NCI-H526 treated with DMSO at 0.1 percent for 48 hours (cell line): Measurements from ENCODE around the gene FMO2.

Source experiments
- DNase-seq: peaks from one replicate; lab custom pipeline; 2025; lab: John Stamatoyannopoulos, UW

FMO2 gene, protein sequence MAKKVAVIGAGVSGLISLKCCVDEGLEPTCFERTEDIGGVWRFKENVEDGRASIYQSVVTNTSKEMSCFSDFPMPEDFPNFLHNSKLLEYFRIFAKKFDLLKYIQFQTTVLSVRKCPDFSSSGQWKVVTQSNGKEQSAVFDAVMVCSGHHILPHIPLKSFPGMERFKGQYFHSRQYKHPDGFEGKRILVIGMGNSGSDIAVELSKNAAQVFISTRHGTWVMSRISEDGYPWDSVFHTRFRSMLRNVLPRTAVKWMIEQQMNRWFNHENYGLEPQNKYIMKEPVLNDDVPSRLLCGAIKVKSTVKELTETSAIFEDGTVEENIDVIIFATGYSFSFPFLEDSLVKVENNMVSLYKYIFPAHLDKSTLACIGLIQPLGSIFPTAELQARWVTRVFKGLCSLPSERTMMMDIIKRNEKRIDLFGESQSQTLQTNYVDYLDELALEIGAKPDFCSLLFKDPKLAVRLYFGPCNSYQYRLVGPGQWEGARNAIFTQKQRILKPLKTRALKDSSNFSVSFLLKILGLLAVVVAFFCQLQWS

DNA sequence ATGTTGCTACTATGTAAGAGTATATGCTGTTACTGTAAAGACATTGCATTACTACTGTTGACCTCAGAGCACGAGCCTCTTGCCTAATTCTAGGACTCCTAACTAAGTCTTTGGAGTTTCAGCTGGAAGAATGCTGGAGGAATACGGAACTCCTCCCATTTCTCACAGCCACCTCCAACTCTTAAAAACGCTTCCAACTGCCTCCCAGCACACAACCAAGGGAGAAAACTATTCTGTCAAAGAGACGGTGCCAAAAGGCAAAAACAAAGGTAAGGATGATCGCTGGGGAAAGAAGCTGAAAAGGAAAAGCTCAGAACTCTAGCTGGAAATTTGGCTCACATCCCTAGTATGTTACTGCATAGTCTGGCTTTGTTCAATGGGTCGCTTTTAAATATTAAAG lies at the start of gene FMO2:
Gene FMO2, plus strand, starts transcription at position 210 of the 400 bp plus-strand sequence. CDS start 414 bp downstream, outside the sequence.
- no peak for DNase-seq

DNA sequence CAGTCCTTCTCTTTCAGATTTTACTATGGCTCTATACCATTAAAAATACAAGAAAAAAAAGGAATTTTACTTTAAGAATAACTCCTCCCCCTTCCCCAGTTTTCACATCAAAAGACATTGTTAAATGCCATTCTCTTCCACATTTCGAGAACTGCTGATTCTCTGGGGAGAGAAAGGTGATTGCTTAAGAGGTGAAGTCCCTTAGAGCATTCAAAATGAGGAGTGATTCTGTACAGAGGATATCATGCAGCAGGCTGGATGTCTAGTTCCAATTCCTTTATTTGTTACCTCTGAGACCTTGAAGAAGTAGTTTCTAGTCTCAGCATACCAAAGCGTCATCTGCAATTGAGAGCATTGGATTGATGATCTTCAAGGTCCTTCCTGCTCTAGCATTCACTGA lies 47.5 kb upstream of the FMO2 start:
- DNase-seq = peak; percentile 73

DNA sequence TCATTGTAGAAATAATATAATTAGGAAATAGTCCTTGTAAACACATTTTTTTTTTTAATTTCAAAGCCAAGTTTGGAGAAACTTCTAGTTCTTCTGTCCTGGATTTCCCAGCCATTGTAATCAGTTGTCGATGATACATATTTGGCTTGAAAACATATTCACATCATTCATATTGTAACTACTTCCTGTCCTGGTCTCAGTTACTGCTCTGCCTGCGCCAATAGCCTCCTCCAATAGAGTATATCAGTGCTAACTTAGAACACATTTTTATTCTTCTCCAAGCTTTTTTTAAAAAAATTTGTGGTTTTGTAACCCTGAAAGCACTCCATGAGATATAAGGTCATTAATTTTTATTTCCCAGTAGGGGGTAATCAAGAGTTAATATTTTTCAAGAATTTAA lies 46.1 kb upstream of the FMO2 start:
- no peak for DNase-seq

DNA sequence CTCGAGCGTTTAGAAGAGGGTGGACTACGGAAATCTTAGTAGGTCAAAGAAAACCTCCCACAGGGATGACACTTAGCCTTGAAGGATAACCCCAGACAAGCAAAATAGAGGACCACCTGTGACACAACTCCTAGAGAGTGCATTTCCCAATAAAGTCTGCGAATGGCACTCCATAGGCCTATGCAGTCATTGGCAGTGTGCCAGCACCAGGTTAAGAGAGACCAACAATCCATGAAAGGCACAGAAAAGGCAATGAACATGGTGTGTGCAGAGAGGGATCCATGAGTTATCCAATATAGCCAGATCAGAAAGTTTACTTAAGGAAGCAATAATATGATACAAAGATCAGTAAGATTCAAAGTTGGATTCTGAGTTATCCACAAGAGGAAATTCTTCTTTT lies 45.2 kb upstream of the FMO2 start:
- no peak for DNase-seq

DNA sequence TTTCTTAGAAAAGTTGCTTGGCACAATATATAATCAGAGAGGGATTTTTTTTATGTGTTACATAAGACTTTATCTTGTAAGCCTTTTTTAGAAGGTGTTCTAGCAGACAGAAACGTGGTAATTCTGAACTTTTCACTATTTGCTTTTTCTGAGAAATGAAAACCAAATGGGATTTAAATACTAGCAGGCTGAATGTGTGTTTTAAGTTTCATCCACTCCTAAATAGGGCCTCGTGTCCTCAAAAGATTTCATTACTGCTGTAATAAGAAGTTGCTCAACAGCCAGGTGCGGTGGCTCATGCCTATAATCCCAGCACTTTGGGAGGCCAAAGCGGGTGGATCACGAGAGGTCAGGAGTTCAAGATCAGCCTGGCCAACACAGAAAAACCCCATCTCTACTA lies 44.7 kb upstream of the FMO2 start:
- no peak for DNase-seq

DNA sequence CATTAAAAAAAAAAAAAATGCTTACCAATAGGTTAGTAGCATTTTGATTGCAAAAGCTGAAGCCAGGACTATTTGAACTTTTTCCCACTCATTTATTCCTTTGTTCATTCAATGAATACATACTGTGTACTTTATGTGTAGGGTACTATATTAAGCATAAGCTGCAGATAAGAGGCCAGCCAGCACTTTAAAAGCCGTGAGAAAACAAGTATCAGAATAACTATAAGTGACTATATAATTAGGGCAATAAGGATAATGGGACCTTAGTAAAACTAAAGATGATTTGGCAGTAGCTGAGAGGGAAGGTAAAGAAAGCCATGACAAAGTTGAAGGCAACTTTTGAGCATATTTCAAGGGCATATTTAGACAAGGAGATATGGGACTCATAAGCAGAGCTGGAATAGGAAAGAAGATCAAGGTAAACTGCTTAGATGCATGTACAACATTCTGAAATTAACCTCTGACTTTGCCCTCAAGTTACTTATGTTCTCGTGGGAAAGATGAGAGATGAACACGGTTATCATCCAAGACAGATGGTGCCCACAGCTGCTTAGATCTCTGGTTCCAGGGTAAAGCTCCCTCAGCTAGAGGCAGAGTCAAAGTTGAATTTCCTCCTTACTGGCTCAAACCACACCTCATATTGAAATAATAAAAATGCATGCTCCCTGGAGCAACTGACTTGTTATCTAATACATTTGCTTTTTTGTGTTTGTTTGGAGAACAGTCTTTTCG lies 44.0 kb upstream of the FMO2 start:
- no peak for DNase-seq

DNA sequence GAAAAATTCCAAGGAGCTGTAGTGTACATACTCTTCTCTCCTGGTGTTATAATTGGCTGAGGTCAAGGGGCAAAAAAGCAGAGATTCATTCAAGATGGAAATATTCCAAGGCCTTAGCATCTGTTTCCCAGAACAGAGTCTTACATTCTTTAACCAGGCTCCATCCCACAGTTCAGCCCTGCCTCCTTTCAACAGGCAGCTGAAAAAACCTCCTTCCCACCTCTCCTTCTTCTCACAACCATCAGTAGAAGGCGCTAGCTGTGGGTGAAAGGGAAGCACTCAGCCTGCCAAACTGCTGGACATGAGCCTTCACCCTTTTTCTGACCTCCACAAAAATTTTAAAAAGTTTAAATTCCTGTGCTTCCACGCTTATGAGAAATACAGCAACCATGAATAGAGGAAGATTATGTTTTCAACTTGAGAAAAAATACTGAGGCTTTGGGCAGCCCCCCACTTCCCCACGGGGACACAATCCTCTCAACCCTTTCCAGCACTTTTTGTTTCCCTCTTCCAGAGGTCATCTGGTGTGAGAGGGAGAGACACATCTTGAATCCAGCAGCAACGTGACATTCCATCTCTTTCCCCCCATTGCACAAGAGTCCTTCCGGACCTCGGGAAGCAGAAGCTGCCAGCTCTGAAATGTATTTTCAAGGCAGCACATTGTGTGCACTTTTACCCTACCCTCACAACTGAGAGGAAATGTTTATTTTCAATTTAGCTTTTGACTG lies 43.2 kb upstream of the FMO2 start:
- no peak for DNase-seq

DNA sequence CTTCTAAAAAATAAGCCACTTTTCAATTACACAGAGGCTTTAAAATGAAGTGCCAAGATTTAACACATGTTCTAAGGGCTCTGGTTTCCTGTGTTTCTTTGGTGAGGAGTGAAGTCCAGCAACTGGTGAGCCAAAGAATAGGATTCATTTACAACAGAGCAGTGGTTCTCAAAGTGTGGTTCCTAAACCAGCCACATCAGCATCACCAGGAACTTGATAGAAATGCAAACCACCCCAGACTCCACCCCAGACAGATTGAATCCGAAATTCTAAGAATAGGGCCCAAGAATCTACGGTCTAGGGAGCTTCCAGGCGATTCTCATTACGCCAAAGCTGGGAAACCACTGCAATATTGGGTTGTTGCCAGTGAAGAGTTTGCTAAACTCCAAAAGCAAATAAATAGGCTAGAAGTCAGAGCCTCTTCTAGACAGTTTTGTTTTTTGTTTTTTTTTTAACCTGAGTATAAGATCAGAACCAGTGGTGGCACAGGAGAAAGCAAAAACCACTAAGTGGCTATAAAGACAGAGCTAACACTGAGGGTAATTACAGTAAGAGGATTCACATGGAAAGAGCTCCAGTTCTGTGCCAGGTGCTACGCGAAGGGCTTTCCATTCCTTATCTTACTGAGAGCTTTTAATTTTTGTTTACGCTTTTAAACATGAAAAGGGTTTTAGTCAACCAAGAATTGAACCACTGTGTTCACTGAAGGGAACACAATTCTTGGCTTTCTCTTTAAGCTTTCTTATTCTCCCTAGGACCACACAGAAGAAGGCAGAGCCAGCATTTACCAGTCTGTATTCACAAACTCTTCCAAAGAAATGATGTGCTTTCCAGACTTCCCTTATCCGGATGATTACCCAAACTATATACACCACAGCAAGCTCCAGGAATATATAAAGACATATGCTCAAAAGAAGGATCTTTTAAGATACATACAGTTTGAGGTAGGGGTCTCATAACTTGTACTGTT lies 42.4 kb upstream of the FMO2 start:
- DNase-seq = no peak

DNA sequence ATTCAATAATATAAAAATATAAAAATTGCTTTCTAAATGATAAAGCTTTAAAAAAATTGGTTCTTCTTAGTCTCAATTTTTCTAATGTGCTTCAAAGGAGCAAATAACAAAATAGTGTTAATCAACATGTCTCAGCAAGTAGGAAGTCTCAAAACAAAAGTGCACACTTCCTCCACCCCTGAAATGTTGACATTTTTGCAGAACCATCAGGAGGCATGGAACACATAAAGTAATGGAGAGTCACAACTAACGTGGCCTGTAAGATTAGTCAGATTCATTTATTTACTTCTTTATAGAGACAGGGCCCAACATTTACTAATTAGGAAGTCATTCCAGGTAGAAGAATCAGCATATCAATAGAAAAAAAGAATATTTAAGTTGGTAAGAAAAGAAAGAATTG lies 34.9 kb upstream of the FMO2 start:
- DNase-seq = no peak

DNA sequence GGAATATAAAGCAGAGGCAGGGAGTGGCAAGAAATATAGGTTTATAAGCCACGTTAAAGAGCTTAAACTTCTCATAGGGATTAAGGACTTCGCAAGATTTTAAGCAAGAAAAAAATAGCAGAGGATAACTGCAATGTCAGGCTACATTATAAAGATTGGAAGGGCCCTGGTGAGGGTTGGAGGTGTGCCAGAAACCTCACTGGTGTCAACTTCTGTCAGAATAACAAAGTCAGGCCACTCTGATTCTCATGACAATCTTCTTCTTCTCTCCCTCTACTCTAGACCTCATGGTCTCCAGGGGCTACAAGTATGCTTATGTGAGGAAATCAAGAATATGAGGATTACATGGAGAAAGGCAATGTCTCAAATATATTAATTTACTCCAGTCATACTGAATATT lies 32.6 kb upstream of the FMO2 start:
- no peak for DNase-seq

DNA sequence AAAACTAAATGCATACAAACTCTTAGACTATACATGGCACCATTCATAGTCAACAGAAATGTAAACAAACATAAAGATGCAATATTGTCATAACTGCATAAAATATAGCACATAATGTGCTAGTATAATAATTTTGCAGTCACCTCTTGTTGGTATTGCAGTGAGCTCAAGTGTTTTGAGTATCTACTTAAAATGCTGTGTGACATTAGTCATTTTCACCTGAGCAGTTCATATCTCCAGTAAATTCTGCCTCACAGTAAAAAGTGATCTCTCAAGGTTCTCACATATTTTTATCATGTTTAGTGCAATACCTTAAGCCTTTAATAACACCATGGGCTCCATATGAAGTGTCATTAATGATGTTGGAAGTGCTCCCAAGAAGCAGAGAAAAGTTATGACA lies 29.6 kb upstream of the FMO2 start:
- DNase-seq = no peak

DNA sequence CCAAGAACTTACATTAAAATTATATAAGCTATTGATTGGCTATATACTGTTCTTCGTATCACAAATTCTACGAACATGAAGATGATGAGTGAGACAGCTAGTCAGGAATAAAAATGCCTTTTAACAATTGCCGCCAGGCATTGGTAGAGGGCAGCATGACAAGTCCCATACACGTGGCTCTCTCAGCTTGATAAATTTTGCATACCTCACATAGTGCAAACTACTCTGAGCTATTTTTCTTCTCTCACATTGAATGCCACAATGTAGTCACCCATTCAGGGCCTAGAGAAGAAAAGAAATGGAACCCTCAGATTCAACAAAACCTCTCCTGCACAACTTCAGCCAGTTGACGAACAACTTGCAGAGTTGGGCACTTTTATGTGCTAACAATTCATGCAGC lies 27.0 kb upstream of the FMO2 start:
- no peak for DNase-seq

DNA sequence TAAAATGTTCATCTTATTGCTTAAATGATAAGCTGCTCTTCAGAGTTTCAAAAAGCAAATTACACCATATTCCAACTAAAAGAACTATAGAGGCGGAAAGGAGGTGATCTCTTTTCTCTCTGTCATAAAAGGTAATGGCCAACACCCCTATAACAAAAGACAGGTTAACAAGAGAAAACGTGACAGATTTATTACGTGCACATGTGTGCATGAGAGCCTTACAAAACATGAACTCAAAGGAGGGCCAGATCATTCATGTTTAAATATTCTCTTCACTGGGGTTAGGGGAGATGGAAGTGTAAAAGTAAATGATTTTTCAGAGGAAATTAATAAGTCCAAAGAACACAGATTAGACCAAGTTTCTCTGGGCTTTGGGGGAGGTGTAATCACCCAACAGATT lies 26.5 kb upstream of the FMO2 start:
- no peak for DNase-seq

DNA sequence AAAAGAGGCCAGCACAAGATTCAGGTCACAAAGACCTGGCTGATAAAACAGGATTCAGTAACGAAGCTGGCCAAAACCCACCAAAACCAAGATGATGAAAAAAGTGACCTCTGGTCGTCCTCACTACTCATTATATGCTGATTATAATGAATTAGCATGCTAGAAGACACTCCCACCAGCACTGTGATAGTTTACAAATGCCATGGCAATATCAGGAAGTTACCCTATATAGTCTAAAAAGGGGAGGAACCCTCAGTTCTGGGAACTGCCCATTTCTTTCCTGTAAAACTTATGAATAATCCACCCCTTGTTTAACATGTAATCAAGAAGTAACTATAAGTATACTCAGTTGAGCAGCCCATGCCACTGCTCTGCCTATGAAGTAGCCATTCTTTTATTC lies 26.0 kb upstream of the FMO2 start:
- no peak for DNase-seq

DNA sequence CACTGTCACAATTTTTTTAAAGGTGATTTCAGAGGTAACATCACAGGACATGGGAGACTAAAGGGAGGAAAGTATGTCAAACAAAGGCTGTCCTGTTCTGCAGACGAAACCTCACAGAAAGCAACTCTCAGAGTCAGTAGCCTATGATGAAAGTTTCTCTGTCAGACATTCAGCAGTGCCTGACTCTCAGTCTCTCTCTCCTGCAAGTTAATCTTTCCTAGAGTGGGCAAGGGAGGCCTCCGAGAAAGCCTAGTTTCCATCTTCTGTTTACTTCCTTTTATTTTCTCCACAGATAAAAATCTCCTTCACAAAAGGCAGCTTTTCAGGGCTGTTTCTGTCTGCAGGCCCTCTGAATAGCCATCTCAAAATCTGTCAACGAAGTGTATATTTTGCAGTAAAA lies 24.9 kb upstream of the FMO2 start:
- DNase-seq = no peak

DNA sequence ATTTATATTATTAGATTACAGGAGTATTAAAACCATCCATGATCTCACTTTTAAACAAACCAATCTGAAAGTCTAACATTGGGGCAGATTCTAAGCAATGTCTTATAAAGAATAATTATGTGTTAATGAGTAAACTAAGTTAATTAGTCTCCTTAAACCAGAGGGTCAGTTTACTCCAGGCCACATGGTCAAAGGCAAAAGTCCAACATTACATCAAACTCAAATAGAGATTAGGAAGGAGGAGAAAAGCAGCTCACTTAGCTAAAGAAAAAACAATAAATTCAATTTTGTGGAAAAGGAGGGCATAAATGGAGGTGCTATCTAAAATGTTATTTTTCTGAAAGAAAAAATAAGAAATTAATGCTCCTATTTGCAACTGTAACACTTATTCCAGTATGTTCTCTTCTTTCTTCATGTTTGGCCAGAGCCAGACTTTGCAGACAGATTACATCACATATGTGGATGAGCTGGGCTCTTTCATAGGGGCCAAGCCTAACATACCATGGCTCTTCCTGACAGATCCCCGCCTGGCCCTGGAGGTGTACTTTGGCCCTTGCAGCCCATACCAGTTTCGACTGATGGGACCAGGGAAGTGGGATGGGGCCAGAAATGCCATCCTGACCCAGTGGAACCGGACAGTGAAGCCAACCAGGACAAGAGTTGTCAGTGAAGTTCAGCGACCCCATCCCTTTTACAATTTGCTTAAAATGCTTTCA lies 24.3 kb upstream of the FMO2 start:
- no peak for DNase-seq

DNA sequence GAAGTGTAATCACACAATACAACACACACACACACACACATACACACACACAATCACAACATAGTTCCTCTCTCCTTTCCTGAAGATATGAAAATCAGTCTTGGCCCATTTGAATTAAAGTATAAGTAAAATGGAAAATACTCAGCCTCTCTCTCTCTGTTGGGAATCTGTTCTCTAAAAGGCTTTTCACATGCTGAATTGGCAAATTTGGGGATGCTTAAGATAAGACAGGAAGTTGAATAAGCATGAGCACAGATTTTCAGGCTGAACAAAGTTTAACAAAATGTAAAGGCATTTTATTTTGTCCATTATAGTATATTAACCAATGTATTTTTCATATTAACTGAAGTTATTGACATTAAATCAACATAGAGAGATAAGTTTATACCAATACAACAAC lies 23.7 kb upstream of the FMO2 start:
- DNase-seq = no peak

DNA sequence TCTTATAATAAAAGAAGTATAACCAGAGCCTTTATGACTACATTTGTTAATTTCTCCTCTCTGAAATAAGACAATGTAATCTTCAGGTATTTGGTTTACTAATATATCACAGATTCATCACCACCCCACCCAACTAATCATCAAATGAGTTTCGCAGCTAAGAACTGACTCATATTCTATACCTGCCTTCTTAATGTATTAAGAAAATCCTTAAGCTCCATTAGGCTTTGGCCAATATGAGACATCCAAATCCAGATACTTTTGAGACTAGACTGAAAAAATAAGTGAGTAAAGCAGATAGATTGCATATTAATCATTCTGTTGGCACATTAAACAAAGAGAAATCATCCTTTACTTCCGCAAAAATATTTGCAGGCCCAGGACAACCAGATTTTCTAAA lies 18.7 kb upstream of the FMO2 start:
- no peak for DNase-seq

DNA sequence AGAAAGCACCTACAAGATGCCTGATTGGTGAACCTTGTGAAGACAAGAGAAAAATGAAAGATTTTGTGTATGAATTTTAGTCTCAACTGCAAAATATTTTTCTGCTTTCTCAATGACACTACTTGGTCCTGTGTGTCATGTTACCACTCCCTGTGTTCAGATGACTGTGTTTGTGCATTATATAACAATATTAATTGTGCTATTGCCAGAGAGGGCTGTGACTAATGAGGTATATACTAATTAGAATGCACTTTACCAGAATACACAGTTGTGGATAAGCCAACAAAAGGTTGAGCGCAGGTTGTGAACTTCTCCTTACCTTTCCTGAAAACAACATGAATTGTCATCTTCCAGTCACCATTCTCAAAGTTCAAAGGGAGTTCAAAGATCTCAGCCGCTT lies 17.3 kb upstream of the FMO2 start:
- DNase-seq = no peak

DNA sequence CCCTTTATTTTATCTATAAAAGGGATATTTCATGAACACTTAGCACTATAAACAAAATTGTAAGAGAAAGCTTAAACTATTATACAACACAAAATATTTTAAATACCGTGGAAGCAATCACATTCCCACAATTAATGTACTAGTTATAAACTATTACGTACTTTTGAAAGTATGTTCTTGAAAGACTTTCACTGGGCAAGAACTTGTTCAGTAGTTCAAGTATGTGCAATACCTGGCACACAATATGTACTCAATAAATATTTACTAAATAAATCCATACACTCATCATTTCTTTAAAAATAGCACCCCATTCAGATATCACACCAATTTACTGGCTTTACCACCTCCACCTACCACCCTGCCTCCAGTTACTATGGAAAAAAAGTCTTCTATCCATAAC lies 12.6 kb upstream of the FMO2 start:
- DNase-seq = no peak

DNA sequence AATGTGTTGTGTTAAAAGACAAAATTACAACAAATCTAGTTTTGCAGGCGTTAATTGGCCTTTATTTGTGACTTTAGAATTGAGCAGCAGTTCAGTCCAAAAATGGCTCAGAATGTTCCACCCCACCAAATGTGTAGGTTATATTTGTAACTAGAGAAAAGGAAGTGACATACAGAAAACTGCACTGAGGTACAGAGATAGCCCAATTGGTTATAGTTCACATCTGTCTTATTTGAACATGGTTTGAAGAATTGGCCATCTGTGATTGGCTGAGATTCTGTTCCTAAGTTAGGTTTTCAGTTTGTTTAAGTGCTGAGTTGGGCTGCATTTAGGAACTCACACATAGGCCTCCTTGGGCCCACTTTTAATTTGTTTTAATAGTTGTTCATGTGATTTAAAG lies 12.0 kb upstream of the FMO2 start:
- DNase-seq = no peak
